GM12864 (cell line): Measurements from ENCODE around the gene TRPV6.

Experiments used
- DNase-seq: peaks from one replicate; pipeline ENCODE4 v3.0.0-alpha.2; 2011; ENCODE audit warnings: low read depth
- H3K4me3 ChIP-seq: 2 replicates; pipeline ENCODE4 v1.5.1; 2011; ENCODE audit warnings: mild to moderate bottlenecking, low read depth, low read length, control low read depth
- TF ChIP-seq, protein P1 (sequence below): IDR thresholded peaks from 2 replicates; pipeline ENCODE4 v1.5.1; 2011; ENCODE audit warnings: low read depth, mild to moderate bottlenecking, moderate library complexity, low read length, control low read depth, inconsistent platforms; ENCODE audit errors: missing control alignments

TRPV6 gene

DNA sequence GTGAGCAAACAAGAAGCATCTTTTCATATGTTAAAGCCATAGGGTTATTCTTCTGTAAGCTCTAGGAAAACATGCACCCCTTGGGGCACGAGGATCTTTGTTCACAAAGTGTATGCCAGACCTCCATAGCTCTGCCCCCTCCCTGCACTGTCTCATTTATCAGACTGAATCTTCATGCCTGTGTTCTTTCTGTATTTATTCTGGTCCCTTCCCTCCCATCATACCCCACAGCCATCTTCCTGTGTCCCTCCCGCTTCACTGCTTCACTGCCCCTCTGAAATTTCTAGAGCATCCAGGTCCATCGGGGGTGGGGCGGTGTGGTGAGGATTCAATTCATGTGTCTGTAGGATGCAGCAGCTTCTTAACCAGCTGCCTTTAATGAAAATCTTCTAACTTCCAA is 23.2 kb downstream of the TRPV6 start:
- DNase-seq = no peak
- H3K4me3 ChIP-seq = no peak overlapping the region
- TF ChIP-seq, protein P1, sequence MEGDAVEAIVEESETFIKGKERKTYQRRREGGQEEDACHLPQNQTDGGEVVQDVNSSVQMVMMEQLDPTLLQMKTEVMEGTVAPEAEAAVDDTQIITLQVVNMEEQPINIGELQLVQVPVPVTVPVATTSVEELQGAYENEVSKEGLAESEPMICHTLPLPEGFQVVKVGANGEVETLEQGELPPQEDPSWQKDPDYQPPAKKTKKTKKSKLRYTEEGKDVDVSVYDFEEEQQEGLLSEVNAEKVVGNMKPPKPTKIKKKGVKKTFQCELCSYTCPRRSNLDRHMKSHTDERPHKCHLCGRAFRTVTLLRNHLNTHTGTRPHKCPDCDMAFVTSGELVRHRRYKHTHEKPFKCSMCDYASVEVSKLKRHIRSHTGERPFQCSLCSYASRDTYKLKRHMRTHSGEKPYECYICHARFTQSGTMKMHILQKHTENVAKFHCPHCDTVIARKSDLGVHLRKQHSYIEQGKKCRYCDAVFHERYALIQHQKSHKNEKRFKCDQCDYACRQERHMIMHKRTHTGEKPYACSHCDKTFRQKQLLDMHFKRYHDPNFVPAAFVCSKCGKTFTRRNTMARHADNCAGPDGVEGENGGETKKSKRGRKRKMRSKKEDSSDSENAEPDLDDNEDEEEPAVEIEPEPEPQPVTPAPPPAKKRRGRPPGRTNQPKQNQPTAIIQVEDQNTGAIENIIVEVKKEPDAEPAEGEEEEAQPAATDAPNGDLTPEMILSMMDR = no peak

DNA sequence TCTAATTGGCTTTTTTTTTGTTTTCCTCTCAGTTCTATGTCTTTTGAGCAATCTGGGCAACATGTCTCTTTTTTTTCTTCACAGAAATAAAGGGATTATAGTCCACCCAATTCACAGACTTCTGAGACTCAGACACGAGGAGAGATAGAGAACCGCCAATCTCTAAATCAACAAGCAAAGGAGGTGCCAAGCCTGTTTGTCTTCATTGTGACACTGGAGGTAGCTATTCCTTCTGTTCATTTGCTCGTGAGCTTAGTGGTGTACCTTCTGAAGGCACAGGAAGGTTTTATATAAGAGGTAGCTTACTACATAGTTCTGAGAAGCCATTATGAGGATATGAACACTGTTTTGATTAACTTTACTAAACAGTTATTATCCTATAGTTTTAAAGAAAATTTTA is 24.6 kb downstream of the TRPV6 start:
- TF ChIP-seq, protein P1 = no peak
- no peak for DNase-seq
- H3K4me3 ChIP-seq = no peak overlapping the region

DNA sequence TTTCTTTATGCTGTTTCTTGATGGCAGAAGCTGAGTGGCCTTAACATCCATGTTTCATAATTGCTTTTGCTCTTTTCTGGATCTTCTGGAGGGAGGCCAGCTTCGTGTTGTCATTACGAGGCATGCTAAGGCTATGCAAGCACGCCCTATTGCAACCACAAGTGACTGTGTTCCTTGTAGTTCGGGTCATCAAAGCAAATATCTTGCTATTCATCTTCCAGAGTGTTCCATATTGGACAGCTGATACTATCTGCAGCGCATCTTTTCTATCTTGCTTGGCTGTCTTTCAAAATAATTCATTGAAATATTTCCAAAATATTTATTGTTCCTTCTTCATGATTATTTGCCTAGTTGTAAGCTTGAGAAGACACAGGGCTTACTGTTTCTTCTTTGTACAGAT is 25.7 kb downstream of the TRPV6 start:
- no peak overlapping the region for H3K4me3 ChIP-seq
- TF ChIP-seq, protein P1 = no peak
- DNase-seq = no peak

DNA sequence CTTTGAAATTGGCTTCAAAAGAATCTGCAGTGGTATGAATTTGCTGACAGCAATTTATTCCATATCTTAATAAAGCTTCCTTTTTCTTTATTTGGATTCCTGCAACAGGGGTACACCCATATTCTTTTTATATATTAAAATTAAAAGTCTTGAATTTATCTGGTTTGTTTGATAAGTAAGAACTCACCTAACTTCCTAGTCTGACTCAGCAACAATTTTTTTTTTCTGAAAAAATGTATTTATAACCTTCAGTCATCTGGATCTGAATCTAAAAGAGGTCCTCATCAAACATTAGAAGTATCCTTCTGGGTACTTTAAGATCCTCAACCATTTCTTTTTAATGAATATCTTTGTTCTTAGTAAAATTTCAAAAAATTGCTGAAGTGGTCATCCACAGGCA is 26.1 kb downstream of the TRPV6 start:
- H3K4me3 ChIP-seq = no peak overlapping the region
- TF ChIP-seq, protein P1 = no peak

DNA sequence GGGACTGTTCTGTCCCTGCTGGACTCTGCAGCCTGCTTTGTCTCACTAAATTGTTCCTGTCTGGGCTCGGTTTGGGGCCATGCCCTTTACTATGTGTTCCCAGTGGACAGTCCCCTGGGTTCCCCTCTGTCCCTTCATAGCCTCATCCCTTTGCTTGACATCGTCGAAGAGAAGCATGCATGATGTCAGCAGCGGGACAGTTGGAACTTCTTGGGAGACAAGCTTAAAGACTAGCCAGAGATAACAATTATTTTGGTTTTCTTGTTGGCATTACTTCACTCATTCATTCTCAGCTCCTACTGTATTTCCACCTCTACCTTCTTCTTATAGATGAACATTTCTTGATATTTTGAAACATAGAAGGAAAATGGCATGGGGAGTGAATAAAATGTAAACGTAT is 27.9 kb downstream of the TRPV6 start:
- H3K4me3 ChIP-seq = no peak overlapping the region
- TF ChIP-seq, protein P1 = no peak
- no peak for DNase-seq

More for the DNA sequence above, 26.1 kb downstream of the TRPV6 start:
- DNase-seq = no peak

DNA sequence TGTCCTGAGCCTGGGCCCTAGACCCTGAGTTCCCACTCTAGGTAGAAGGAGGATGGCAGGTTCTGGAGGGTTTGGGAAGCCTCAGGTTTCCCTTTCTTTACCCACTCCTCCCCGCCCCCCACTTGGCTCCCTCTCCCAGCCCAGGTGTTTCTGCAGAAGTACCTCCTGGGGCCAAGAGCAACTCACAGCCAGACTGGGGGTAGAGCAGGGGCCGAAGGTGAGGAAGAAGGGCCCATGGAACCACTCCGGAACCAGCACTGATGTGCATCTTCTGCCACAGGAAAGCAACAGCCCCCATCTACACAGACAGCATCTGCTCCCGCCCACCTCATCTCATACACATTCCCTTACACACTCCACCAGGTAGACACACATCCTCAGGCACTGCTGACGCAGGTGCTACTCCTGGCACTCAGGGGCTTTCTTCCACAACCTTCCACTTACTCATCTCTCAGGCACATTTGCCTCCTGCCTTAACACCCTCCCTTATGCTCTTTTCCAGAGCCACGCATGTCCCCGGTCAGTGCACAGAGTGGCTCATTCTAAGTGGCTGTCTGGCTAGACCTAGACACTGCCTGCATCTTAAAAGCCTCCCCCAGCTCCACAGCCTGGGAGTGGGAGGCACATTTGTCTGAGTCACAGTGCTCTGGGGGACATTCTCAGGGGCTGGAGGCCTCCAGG is 28.8 kb downstream of the TRPV6 start:
- DNase-seq = no peak
- TF ChIP-seq, protein P1 = no peak

DNA sequence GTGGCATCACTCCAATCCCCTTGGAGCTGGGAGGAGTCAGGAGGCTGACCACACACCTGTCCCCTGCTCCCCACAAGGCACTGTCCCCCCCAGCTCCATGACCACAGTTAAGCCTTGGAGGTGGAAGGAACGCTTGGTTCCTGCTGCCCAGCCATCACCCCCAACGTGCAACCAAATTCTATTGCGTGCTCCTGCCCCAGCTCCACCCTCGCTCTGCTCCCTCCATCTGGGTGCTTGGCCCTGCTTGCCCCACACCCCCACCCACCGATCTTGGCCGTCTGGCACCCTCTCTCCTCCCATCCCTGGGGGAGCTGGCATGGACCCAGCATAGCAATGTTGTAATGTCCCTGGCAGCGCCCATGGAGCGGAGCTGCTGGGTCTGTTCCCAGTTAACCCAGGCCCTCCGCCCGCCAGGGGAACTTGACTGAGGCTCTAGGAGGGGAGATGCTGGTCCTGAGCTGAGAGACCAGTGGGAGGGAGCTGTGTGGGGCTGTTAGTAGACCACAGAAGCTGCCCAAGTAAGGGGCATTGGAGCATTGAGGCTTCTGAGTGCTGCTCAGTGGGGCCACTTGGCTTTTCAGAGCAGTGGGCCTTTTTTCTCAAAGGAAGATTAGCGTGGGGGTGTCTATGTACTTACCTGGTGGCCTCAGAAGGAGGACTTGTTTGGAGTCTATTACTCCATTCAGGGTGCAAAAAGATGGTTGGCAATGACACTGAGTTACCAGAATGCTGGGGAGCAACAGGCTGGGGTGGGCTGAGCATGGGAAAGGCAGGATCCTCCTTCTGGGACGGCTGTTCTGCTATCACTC is 29.6 kb downstream of the TRPV6 start:
- H3K4me3 ChIP-seq = no peak overlapping the region
- DNase-seq = no peak
- TF ChIP-seq, protein P1 = no peak

More for the DNA sequence above, 28.8 kb downstream of the TRPV6 start:
- H3K4me3 ChIP-seq = no peak overlapping the region
